ENCODE measurements around the gene USP9X. TPM values are rescaled to one million over a fixed set of nuclear protein-coding genes. Genes with fewer than 3 reads are reported as not detected.
A peak's percentile ranks its signal among the peaks of the same experiment; 100 is the strongest.

The USP9X gene
- total and polyA plus RNA-seq, 9 of the 15 experiments (the other 6 are each of a cell fraction or from before 2014, with no cell fraction given) = 10.9 to 47.8 (median 29.5) TPM

- Histone ChIP-seq H3K36me3 (ENCODE audit: control insufficient read depth, insufficient read depth, low read length) (peaks cover 76% of the 10 kb centered on the region), H4K20me1 (replicated peaks; ENCODE audit: control insufficient read depth, insufficient read depth, low read length) (no peaks in the 10 kb centered on the region), H3K9ac (ENCODE audit: insufficient read depth in 1 of 2, low read depth in 2 of 2, low read length in 2 of 2) (no peak overlapping the region), H2AFZ (ENCODE audit: low read depth, low read length) (no peak overlapping the region), H3K4me2 (ENCODE audit: insufficient read depth, low read length) (no peak overlapping the region), H3K79me2 (ENCODE audit: control insufficient read depth, insufficient read depth, low read length) (peaks cover 4% of the 10 kb centered on the region; the same call in 1 of the 3 replicates), H3K27me3 (ENCODE audit: control insufficient read depth in 2 of 2, insufficient read depth in 2 of 2, low read length in 2 of 2) (no peaks in the 10 kb centered on the region), H3K9me3 (replicated peaks; ENCODE audit: control insufficient read depth, insufficient read depth, low read depth, low read length) (no peaks in the 10 kb centered on the region), H3K4me1 (replicated peaks in 1 of 2; ENCODE audit: control insufficient read depth in 2 of 2, insufficient read depth in 2 of 2, low read length in 2 of 2) (no peaks in the 10 kb centered on the region), H3K9me1 (ENCODE audit: control insufficient read depth, insufficient read depth, low read length) (no peaks in the 10 kb centered on the region), H3K27ac (ENCODE audit: extremely low read depth, low read depth, low read length) (no peak overlapping the region), H3K4me3 (no peak overlapping the region)
- ChIA-PET POLR2A (no interaction called here), CTCF (ENCODE audit: low intra/inter-chr PET ratio) (no interaction called here)
- BruUV-seq (replicated peaks) = no TSS peak
- intact Hi-C loops (cut with micrococcal nuclease) = no loop called here
- in situ Hi-C loops (cut with MboI) = no loop called here
- FAIRE-seq (no peak), DNase-seq (ENCODE audit: extremely low read depth in 1 of 4, low spot score in 3 of 4) (no peak), ATAC-seq (no peak)
- peak in 1 of 3 experiments; percentile 28; a peak in 1 of 6 replicates for TF ChIP-seq CTCF (IDR thresholded peaks at IDR 0.05 in 2 of 3, conservative IDR thresholded peaks at IDR 0.05 in 1 of 3; ENCODE audit: insufficient read depth in 2 of 3, low read depth in 1 of 3, low read length in 3 of 3)
- no peak for TF ChIP-seq HSF4 (CRISPR knock-in tag; IDR thresholded peaks at IDR 0.05; ENCODE audit: borderline replicate concordance)
- no peak for TF ChIP-seq ZNF217 (CRISPR knock-in tag; IDR thresholded peaks at IDR 0.05)
These were observed 52.3 kb downstream of the USP9X start for GRCh38 chrX:41137589-41137988.
